ENCODE measurements around the gene EXO5.
"Not testable (repeated sequence)": the region's sequence is repeated elsewhere in the genome, so short reads cannot be mapped to it uniquely, and the experiment has no call there.

Gene EXO5

DNA sequence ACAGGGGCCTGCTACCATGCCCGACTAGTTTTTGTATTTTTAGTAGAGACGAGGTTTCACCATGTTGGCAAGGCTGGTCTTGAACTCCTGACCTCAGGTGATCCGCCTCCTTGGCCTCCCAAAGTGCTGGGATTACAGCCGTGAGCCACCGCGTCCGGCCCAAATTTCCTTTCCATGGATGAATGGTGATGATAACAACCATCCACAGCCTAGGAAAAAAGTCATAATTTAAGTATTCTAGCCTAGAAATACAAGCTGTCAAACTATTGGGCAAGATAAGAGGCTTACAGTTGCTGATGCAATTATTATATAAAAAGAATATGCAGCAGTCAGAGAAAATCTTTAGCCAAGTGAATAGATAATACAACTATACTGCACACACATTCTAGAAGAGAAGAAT lies 46.2 kb downstream of the EXO5 start:
- not testable (repeated sequence) for DNase-seq

DNA sequence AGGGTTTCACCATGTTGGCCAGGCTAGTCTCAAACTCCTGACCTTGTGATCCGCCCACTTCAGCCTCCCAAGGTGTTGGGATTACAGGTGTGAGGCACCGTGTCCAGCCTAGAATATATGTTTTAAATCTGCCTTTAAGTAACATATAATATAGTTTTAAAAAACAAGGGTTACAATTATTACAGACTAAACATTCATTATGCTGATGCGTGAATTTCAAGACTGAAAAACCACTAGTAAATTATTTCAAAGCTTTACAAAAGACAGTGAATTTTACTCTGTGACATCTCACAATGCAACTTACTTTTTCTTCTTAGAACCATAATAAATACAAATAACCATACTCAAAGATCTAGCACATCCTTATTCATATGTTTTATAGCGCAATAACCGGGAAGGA lies 47.6 kb downstream of the EXO5 start:
- no peak for DNase-seq

DNA sequence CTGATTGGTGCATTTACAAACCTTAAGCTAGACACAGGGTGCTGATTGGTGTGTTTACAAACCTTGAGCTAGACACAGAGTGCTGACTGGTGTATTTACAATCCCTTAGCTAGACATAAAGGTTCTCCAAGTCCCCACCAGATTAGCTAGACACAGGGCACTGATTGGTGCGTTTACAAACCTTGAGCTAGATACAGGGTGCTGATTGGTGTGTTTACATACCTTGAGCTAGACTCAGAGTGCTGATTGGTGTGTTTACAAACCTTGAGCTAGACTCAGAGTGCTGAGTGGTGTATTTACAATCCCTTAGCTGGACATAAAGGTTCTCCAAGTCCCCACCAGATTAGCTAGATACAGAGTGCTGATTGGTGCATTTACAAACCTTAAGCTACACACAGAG lies 49.7 kb downstream of the EXO5 start:
- DNase-seq: not testable (repeated sequence)

DNA sequence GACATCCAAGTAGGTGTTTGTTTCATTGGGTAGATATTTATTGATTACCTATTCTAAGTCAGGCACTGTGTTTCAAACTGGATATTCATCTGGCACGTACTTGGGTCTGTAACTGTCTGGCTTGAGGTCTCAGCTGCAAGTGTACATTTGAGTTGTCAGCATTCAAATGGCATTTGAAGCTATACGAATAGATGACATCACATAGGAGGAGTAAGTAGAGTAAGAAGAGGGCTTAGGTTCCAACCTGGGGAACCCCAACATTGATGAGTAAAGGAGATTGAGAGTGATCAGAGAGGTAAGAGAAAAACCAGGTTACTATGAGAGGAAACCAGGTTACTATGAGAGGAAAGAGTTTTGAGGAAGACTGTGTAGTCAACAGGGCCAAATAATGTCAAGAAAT lies 53.6 kb downstream of the EXO5 start:
- DNase-seq: no peak

DNA sequence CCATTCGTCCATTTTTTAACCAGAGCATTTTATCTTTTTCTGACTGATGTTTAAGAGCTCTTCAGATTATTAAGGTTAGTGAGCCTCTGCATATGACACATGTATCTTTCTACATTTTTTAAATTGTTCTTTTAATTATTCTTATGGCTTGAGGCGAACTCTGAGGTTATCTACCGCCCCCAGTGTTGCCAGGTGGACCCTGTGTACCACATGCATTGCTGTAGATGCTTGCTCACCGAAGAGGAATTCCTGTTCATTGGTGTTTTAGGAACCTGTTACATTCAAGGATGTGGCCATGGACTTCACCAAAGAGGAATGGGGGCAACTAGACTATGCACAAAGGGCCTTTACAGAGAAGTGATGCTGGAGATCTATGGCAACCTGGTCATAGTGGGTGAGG lies 54.7 kb downstream of the EXO5 start:
- DNase-seq: no peak

DNA sequence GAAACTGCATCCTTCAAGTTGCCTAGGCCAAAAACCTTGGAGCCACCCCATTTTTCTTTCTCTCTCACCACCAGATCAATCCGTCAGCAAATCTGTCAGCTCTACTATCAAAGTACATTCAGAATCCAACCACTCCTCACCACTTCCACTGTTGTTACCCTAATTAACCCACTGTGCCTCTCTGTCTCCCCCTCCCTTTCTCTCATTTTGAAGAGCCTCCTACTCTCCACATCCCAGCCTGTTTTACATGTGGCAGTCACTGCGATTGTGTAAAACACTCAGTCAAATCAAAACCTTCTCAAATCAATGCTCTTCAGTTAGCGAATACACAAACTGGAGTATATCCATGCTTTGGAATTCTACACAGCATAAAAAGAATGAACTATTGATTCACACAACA lies 55.9 kb downstream of the EXO5 start:
- DNase-seq: no peak

DNA sequence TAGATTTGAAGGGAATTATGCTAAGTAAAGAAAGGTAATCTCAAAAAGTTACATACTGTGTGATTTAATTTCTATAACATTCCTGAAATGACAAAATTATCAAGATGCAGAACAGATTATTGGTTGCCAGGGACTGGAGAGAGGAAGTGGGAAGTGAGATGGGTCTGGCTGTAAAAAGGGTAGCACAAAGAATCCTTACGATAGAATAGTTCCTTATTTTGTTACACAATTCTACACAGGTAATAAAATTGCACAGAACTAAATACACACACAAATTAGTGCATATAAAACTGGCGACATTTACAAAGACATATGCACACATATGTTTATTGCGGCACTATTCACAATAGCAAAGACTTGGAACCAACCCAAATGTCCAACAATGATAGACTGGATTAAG lies 56.3 kb downstream of the EXO5 start:
- DNase-seq: no peak
